Mesenchymal stem cell (in vitro differentiated cells and primary cell): ENCODE data around the gene TRPV4.

Experiments used
- DNase-seq: peaks from one replicate; pipeline ENCODE4 v3.0.0-alpha.2; 2013
- H2AFZ ChIP-seq: one replicate; pipeline ENCODE4 v1.6.1; 2013; ENCODE audit warnings: low read depth, mild to moderate bottlenecking, control low read depth, inconsistent platforms, low read length, moderate library complexity
- H2AK5ac ChIP-seq: 2 replicates; pipeline ENCODE4 v1.6.1; 2013; ENCODE audit warnings: low read length, moderate library complexity, mild to moderate bottlenecking, inconsistent platforms; ENCODE audit not compliant: severe bottlenecking
- H2BK120ac ChIP-seq: one replicate; pipeline ENCODE4 v1.6.1; 2013; ENCODE audit warnings: low read depth, mild to moderate bottlenecking, inconsistent platforms, low read length, moderate library complexity
- H2BK12ac ChIP-seq, 2 experiments: one replicate each; pipeline ENCODE4 v1.6.1; 2013; ENCODE audit warnings: inconsistent platforms in 2 of 2, low read length in 2 of 2, mild to moderate bottlenecking in 2 of 2, moderate library complexity in 2 of 2, control low read depth in 1 of 2
- H2BK15ac ChIP-seq: one replicate; pipeline ENCODE4 v1.6.1; 2013; ENCODE audit warnings: mild to moderate bottlenecking, low read depth, inconsistent platforms; ENCODE audit not compliant: poor library complexity, severe bottlenecking
- H2BK5ac ChIP-seq: 2 replicates; pipeline ENCODE4 v1.6.1; 2013; ENCODE audit warnings: low read depth, mild to moderate bottlenecking, low read length, control low read depth, inconsistent platforms; ENCODE audit not compliant: poor library complexity, severe bottlenecking
- H3K14ac ChIP-seq, 2 experiments: one replicate each; pipeline ENCODE4 v1.6.1; 2013; ENCODE audit warnings: inconsistent platforms in 2 of 2, low read length in 2 of 2, control low read depth in 1 of 2, mild to moderate bottlenecking in 1 of 2, moderate library complexity in 1 of 2
- H3K18ac ChIP-seq, 2 experiments: one replicate each; pipeline ENCODE4 v1.6.1; 2013; ENCODE audit warnings: inconsistent platforms in 2 of 2, low read length in 2 of 2, control low read depth in 1 of 2, low read depth in 1 of 2, mild to moderate bottlenecking in 1 of 2
- H3K23ac ChIP-seq, 2 experiments: one replicate each; pipeline ENCODE4 v1.6.1; 2013; ENCODE audit warnings: inconsistent platforms in 2 of 2, low read length in 2 of 2, mild to moderate bottlenecking in 2 of 2, moderate library complexity in 2 of 2, control low read depth in 1 of 2
- H3K27ac ChIP-seq: 2 replicates; pipeline ENCODE4 v1.5.1; 2013; ENCODE audit warnings: mild to moderate bottlenecking, moderate library complexity, low read length, control low read depth, inconsistent platforms; ENCODE audit not compliant: poor library complexity, severe bottlenecking
- H3K27me3 ChIP-seq, 2 experiments: 2 replicates each; pipeline versions ENCODE4 v1.6.1 to v1.7.0; 2013; ENCODE audit warnings: low read length in 2 of 2, mild to moderate bottlenecking in 2 of 2, moderate library complexity in 2 of 2, control low read depth in 1 of 2, inconsistent platforms in 1 of 2; ENCODE audit not compliant: control insufficient read depth in 1 of 2, insufficient read depth in 1 of 2
- H3K36me3 ChIP-seq, 2 experiments: 2 replicates each; pipeline versions ENCODE4 v1.6.1 to v1.7.0; 2013; ENCODE audit warnings: low read length in 2 of 2, control low read depth in 1 of 2, inconsistent platforms in 1 of 2, low read depth in 1 of 2, mild to moderate bottlenecking in 1 of 2; ENCODE audit not compliant: insufficient read depth in 2 of 2, control insufficient read depth in 1 of 2
- H3K4ac ChIP-seq, 2 experiments: one replicate each; pipeline ENCODE4 v1.6.1; 2013; ENCODE audit warnings: inconsistent platforms in 2 of 2, low read length in 2 of 2, mild to moderate bottlenecking in 2 of 2, moderate library complexity in 2 of 2, control low read depth in 1 of 2, low read depth in 1 of 2
- H3K4me1 ChIP-seq: 2 replicates; pipeline ENCODE4 v1.6.1; 2013; ENCODE audit warnings: low read depth, low read length, control low read depth; ENCODE audit not compliant: control insufficient read depth, insufficient read depth
- H3K4me2 ChIP-seq: 2 replicates; pipeline ENCODE4 v1.6.1; 2013; ENCODE audit warnings: low read length, mild to moderate bottlenecking, inconsistent platforms; ENCODE audit not compliant: poor library complexity, severe bottlenecking
- H3K4me3 ChIP-seq, 2 experiments: 2 replicates each; pipeline versions ENCODE4 v1.5.1 to v1.7.0; 2013; ENCODE audit warnings: low read length in 2 of 2, mild to moderate bottlenecking in 2 of 2, control low read depth in 1 of 2, low read depth in 1 of 2; ENCODE audit not compliant: insufficient read depth in 1 of 2
- H3K79me1 ChIP-seq: replicated peaks from 2 replicates; pipeline ENCODE4 v1.6.1; 2013; ENCODE audit warnings: mild to moderate bottlenecking, control low read depth, low read length, inconsistent platforms; ENCODE audit not compliant: poor library complexity, severe bottlenecking
- H3K9ac ChIP-seq: 2 replicates; pipeline ENCODE4 v1.7.0; 2013; ENCODE audit warnings: mild to moderate bottlenecking, low read length, moderate library complexity
- H3K9me3 ChIP-seq: 2 replicates; pipeline ENCODE4 v1.7.0; 2013; ENCODE audit warnings: mild to moderate bottlenecking, low read length; ENCODE audit not compliant: control insufficient read depth
- H4K8ac ChIP-seq: one replicate; pipeline ENCODE4 v1.6.1; 2013; ENCODE audit warnings: inconsistent platforms, mild to moderate bottlenecking, low read length, moderate library complexity
- H4K91ac ChIP-seq: one replicate; pipeline ENCODE4 v1.6.1; 2013; ENCODE audit warnings: mild to moderate bottlenecking, low read length, inconsistent platforms
- WGBS: methylation state at CpG from one replicate; pipeline ENCODE4 v1.1.7; 2013; ENCODE audit warnings: mixed read lengths; 5-methylcytosine and 5-hydroxymethylcytosine counted together

TRPV4 gene

DNA sequence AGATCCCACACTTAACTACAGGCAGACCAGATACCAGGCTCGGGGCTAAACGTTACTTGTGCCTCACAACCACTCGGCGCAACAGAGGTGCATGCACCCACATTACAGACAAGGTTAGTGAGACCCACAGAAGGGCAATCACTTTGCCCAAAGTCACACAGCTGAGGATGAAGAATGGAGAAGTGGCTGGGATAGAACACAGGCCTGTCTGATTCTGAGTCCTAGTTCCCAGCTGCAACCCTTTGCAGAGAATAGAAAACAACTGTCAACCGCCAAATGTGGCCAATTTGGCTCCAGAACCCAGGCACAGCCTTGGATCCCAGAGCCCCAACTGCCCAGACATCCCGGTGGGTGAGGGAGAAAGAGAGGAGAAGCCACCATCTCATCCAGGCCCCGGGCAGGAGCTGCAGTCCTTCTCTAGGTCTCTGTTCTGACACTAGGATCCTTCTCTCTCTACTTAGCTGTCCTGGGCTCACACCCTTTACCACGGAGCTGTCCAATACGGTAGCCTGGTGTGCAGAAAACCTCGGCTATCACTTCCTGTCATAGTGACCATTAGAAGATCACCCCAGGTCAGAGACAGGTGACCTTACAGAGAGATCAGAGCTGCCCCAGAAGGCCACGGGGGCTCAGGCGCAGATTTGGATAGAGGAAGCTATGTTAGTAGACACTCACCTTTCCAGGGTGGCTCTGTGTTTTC, 60.4 kb downstream of the TRPV4 start:
- Histone ChIP-seq H3K27ac (no peak overlapping the region), H3K18ac (no peak overlapping the region), H4K8ac (no peak overlapping the region), H3K14ac (no peak overlapping the region), H3K4me2 (no peak overlapping the region), H3K9me3 (no peaks in the 10 kb centered on the region), H3K23ac (no peak overlapping the region), H3K4me3 (no peak overlapping the region), H3K36me3 (no peaks in the 10 kb centered on the region), H2BK15ac (no peak overlapping the region), H3K27me3 (peaks cover 19 to 33% of the 10 kb centered on the region in 2 experiments), H4K91ac (no peak overlapping the region), H2BK12ac (no peak overlapping the region), H3K4me1 (no peaks in the 10 kb centered on the region), H3K79me1 (no peaks in the 10 kb centered on the region), H3K9ac (no peak overlapping the region), H2AFZ (no peak overlapping the region), H2BK5ac (no peak overlapping the region), H2BK120ac (no peak overlapping the region), H3K4ac (no peak overlapping the region), H2AK5ac (no peak overlapping the region)
- 87% methylated on average over 12 of the region's 12 CpGs for WGBS
- no peak for DNase-seq

DNA sequence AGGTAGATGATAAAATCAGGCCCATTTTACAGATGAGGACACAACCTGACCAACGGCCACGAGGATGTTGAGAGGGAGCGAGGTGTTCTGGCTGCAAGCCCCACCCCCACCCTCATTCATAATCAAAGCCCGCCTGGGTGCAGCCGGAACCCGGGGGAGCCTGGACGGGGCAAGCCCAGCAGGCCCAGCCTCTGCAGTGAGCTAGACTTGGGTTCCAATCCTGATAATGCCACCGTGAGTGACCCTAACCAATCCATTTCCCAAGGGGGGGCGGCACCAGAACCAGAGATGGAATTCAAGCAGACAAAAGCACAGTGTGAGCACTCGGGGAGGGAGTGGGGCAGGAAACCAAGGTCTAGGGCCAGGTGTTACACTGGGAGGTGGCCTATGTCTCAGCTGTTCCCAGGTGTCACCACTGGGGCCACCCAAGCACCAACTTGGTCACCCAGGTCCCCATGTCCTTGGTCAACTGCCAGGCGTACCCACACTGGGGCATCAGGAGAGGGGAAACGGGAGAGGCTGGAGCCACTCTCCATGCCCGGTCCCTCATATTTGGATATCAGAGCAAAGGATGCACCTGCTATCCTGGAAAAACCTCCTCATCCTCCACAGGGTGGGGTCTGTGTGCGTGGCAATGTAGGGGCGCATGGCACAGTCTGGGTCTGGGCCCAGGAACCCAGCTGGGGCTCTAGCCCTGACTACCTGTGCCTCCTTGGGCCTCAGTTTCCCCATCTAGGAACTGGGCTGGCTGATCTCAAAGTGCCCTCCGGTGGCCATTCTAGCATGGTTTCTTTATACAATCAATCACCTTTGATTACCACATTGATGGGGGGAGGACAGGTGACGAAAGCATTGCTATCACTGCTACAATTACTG, 61.2 kb downstream of the TRPV4 start:
- DNase-seq: no peak
- no peak overlapping the region for H3K27ac ChIP-seq
- WGBS: 83% methylated on average over 17 of the region's 17 CpGs
- H4K8ac ChIP-seq: no peak overlapping the region
- H2AK5ac ChIP-seq: no peak overlapping the region
- H3K18ac ChIP-seq: no peak overlapping the region
- no peak overlapping the region for H3K9ac ChIP-seq
- H2AFZ ChIP-seq: no peak overlapping the region
- no peaks in the 10 kb centered on the region for H3K4me1 ChIP-seq
- no peak overlapping the region for H2BK120ac ChIP-seq
- H3K9me3 ChIP-seq: no peaks in the 10 kb centered on the region
- no peak overlapping the region for H2BK12ac ChIP-seq
- no peaks in the 10 kb centered on the region for H3K79me1 ChIP-seq
- no peak overlapping the region for H3K4me3 ChIP-seq
- peaks cover 19 to 37% of the 10 kb centered on the region in 2 experiments for H3K27me3 ChIP-seq
- H3K4ac ChIP-seq: no peak overlapping the region
- no peak overlapping the region for H3K14ac ChIP-seq
- H3K23ac ChIP-seq: no peak overlapping the region
- no peaks in the 10 kb centered on the region for H3K36me3 ChIP-seq
- H3K4me2 ChIP-seq: no peak overlapping the region
- H4K91ac ChIP-seq: no peak overlapping the region
- no peak overlapping the region for H2BK5ac ChIP-seq
- no peak overlapping the region for H2BK15ac ChIP-seq

DNA sequence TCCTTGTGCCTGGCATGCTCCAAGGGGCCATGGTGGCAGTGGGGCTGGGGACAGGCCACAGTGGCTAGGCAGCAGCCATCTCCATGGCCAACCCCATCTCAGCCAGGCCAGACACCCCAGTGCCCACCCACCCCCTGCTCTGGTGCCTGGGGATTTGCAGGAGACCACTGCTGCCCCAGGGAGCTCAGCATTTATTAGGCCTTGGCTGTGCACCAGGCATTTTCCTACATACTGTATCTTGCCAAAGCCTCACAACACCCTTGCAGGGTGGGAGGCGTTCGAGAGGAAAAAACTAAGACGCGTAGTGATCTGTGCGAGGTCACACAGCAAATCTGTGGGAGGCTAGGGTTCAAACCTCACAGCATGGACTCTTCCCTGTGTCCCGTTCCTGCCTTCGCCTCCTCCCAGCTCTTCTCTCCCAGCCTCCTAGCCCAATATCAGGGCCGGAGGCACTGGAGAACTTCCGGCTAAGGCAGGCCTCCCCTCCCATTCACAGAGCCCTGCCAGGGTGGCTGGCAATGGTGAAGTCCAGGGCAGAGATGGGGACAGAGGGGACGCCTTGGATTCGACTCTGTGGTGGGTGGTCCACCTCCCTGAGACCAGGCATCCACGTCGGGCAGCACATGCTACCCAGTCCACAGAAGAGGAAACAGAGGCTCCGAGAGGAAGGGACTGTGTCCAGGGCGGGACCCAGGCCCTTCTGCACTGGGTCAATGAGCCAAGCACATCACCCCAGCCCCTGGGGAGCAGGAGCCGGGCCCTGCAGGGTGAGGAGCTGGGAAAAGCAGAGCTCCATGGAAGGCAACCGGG, 62.1 kb downstream of the TRPV4 start:
- Histone ChIP-seq H2AFZ (no peak overlapping the region), H3K18ac (no peak overlapping the region), H4K91ac (no peak overlapping the region), H3K4ac (no peak overlapping the region), H2BK5ac (no peak overlapping the region), H3K36me3 (no peaks in the 10 kb centered on the region), H2BK120ac (no peak overlapping the region), H2BK12ac (no peak overlapping the region), H3K4me1 (no peaks in the 10 kb centered on the region), H3K9me3 (no peaks in the 10 kb centered on the region), H2AK5ac (no peak overlapping the region), H3K4me3 (no peak overlapping the region), H4K8ac (no peak overlapping the region), H3K23ac (no peak overlapping the region), H3K14ac (no peak overlapping the region), H3K27ac (no peak overlapping the region), H3K9ac (no peak overlapping the region), H3K4me2 (no peak overlapping the region), H3K27me3 (peaks cover 25 to 40% of the 10 kb centered on the region in 2 experiments), H3K79me1 (no peaks in the 10 kb centered on the region), H2BK15ac (no peak overlapping the region)
- WGBS: 92% methylated on average over 13 of the region's 17 CpGs
- DNase-seq: no peak
